SK-N-SH (cell line): ENCODE results near the gene PTPN14. TPM values are rescaled to one million over a fixed set of nuclear protein-coding genes. Genes with fewer than 3 reads are reported as not detected.

Experiments used
- CTCF ChIA-PET: fragments of 300-600, 350-600 bp; formaldehyde crosslinking; extraction: SDS; loops from one replicate; lab custom pipeline; 2021; lab: Yijun Ruan, JAX
- POLR2A ChIA-PET: fragments of 350-600 bp; sonication (Branson Sonifier 250); formaldehyde crosslinking; extraction: SDS; loops from one replicate; lab custom pipeline; 2020; ENCODE audit warnings: antibody characterized with exemption, inconsistent platforms; lab: Yijun Ruan, JAX
- DNase-seq: peaks from one replicate; pipeline ENCODE4 v3.0.0; 2012
- H2AFZ ChIP-seq: fragments of 200-600 bp; sonication (generic); 2 replicates; pipeline ENCODE4 v1.8.1; 2016; ENCODE audit warnings: antibody characterized with exemption, mild to moderate bottlenecking, low read depth
- H3F3A ChIP-seq: fragments of 200-600 bp; sonication (generic); replicated peaks from 2 replicates; pipeline ENCODE3; 2016; ENCODE audit warnings: antibody characterized with exemption, mild to moderate bottlenecking; ENCODE audit not compliant: insufficient read depth
- H3K27ac ChIP-seq, 2 experiments: fragments of 200-500 bp in 1 of 2; fragments of 200-600 bp in 1 of 2; sonication (Bioruptor generic) in 1 of 2; sonication (generic), shearing (Covaris generic) in 1 of 2; 2 replicates each; pipeline versions ENCODE4 v1.5.1 to v1.6.1; 2014 to 2016; ENCODE audit warnings: low read depth in 2 of 2, inconsistent platforms in 1 of 2, low read length in 1 of 2, mild to moderate bottlenecking in 1 of 2, mixed read lengths in 1 of 2
- H3K27me3 ChIP-seq: fragments of 200-600 bp; sonication (generic), shearing (Covaris generic); 2 replicates; pipeline ENCODE4 v1.6.1; 2016; ENCODE audit warnings: mixed run types; ENCODE audit not compliant: insufficient read depth
- H3K36me3 ChIP-seq, 2 experiments: fragments of 200-500 bp in 1 of 2; fragments of 200-600 bp in 1 of 2; sonication (Bioruptor generic) in 1 of 2; sonication (generic) in 1 of 2; replicated peaks in 1 of 2; 2 replicates each; pipeline versions ENCODE3 to v1.5.1; 2014 to 2016; ENCODE audit warnings: low read length in 1 of 2, mild to moderate bottlenecking in 1 of 2; ENCODE audit not compliant: insufficient read depth in 2 of 2, control insufficient read depth in 1 of 2
- H3K4me1 ChIP-seq, 2 experiments: fragments of 200-500 bp in 1 of 2; fragments of 200-600 bp in 1 of 2; sonication (Bioruptor generic) in 1 of 2; sonication (generic), shearing (Covaris generic) in 1 of 2; 2 replicates each; pipeline versions ENCODE4 v1.5.1 to v1.6.1; 2014 to 2016; ENCODE audit warnings: low read depth in 1 of 2, low read length in 1 of 2, mixed run types in 1 of 2; ENCODE audit not compliant: insufficient read depth in 2 of 2, control insufficient read depth in 1 of 2
- H3K4me2 ChIP-seq: fragments of 200-600 bp; sonication (generic), shearing (Covaris generic); 2 replicates; pipeline ENCODE4 v1.6.1; 2017; ENCODE audit warnings: mixed run types
- H3K4me3 ChIP-seq, 2 experiments: fragments of 200-500 bp in 1 of 2; fragments of 200-600 bp in 1 of 2; sonication (Bioruptor generic) in 1 of 2; sonication (generic), shearing (Covaris generic) in 1 of 2; 2 replicates each; pipeline versions ENCODE4 v1.5.1 to v1.8.1; 2014 to 2016; ENCODE audit warnings: low read depth in 2 of 2, inconsistent platforms in 1 of 2, low read length in 1 of 2, mild to moderate bottlenecking in 1 of 2, mixed read lengths in 1 of 2, moderate library complexity in 1 of 2
- H3K79me2 ChIP-seq: fragments of 200-600 bp; sonication (generic); 2 replicates; pipeline ENCODE4 v1.8.1; 2017; ENCODE audit warnings: mild to moderate bottlenecking; ENCODE audit not compliant: insufficient read depth
- H3K9ac ChIP-seq: fragments of 200-600 bp; sonication (generic); 2 replicates; pipeline ENCODE4 v1.6.1; 2017; ENCODE audit warnings: mixed run types
- H3K9me2 ChIP-seq: fragments of 200-600 bp; sonication (generic); 2 replicates; pipeline ENCODE4 v1.6.1; 2017; ENCODE audit warnings: mixed run types
- H3K9me3 ChIP-seq: fragments of 200-600 bp; sonication (generic); 2 replicates; pipeline ENCODE4 v1.6.1; 2017; ENCODE audit warnings: mixed run types, mild to moderate bottlenecking, moderate library complexity
- H4K20me1 ChIP-seq: fragments of 200-600 bp; sonication (generic); 2 replicates; pipeline ENCODE4 v1.6.1; 2017; ENCODE audit warnings: mild to moderate bottlenecking, mixed run types; ENCODE audit not compliant: insufficient read depth
- CHD2 ChIP-seq: fragments of 150-350 bp; IDR thresholded peaks from 2 replicates; pipeline ENCODE4 v1.6.1; 2018; ENCODE audit warnings: low read length; ENCODE audit not compliant: partially characterized antibody
- ELF1 ChIP-seq: IDR thresholded peaks from 2 replicates; pipeline ENCODE4 v1.4.0; 2012
- EP300 ChIP-seq, 2 experiments: IDR thresholded peaks; 2 replicates each; pipeline versions ENCODE4 v1.4.0 to v1.6.1; 2012; ENCODE audit warnings: borderline replicate concordance in 1 of 2, low read depth in 1 of 2, low read length in 1 of 2
- EZH2phosphoT487 ChIP-seq: fragments of 200-600 bp; sonication (generic); IDR thresholded peaks from 2 replicates; pipeline ENCODE4 v1.6.1; 2017; ENCODE audit warnings: low read depth, mixed run types, mild to moderate bottlenecking, antibody characterized with exemption, moderate library complexity, borderline replicate concordance
- FOXJ3 ChIP-seq: sonication (generic); formaldehyde crosslinking; IDR thresholded peaks from 2 replicates; pipeline ENCODE4 v1.5.1; 2020; ENCODE audit warnings: mild to moderate bottlenecking, missing genetic modification reagents
- GABPA ChIP-seq: IDR thresholded peaks from 2 replicates; pipeline ENCODE4 v1.4.0; 2012; ENCODE audit warnings: low read depth, mild to moderate bottlenecking
- JUND ChIP-seq: IDR thresholded peaks from 2 replicates; pipeline ENCODE4 v1.4.0; 2012
- MEF2A ChIP-seq: IDR thresholded peaks from 2 replicates; pipeline ENCODE4 v1.4.0; 2012; ENCODE audit warnings: low read depth, borderline replicate concordance
- NFIC ChIP-seq: IDR thresholded peaks from 2 replicates; pipeline ENCODE4 v1.4.0; 2012; ENCODE audit warnings: borderline replicate concordance
- NRF1 ChIP-seq: IDR thresholded peaks from 2 replicates; pipeline ENCODE4 v1.6.1; 2012; ENCODE audit warnings: low read depth, mild to moderate bottlenecking, low read length
- POLR2AphosphoS5 ChIP-seq: IDR thresholded peaks from 2 replicates; pipeline ENCODE4 v1.6.1; 2012; ENCODE audit warnings: low read depth, low read length
- RAD21 ChIP-seq: IDR thresholded peaks from 2 replicates; pipeline ENCODE4 v1.6.1; 2012; ENCODE audit warnings: mild to moderate bottlenecking, low read length
- RCOR1 ChIP-seq: fragments of 150-350 bp; IDR thresholded peaks from 2 replicates; pipeline ENCODE4 v1.6.1; 2017; ENCODE audit warnings: antibody characterized with exemption, low read length
- RFX5 ChIP-seq: IDR thresholded peaks from 2 replicates; pipeline ENCODE4 v1.6.1; 2012; ENCODE audit warnings: mild to moderate bottlenecking, improper control_type of control experiment, low read length
- RXRA ChIP-seq: IDR thresholded peaks from 2 replicates; pipeline ENCODE4 v1.4.0; 2012; ENCODE audit warnings: low read depth, mild to moderate bottlenecking, borderline replicate concordance
- SIN3A ChIP-seq: IDR thresholded peaks from 2 replicates; pipeline ENCODE4 v1.6.1; 2012; ENCODE audit warnings: low read depth, mild to moderate bottlenecking, low read length, moderate library complexity, borderline replicate concordance
- TAF1 ChIP-seq: IDR thresholded peaks from 2 replicates; pipeline ENCODE4 v1.6.1; 2012; ENCODE audit warnings: low read depth, mild to moderate bottlenecking, low read length, moderate library complexity, borderline replicate concordance
- TCF12 ChIP-seq: IDR thresholded peaks from 2 replicates; pipeline ENCODE4 v1.4.0; 2012
- TEAD4 ChIP-seq: IDR thresholded peaks from 2 replicates; pipeline ENCODE4 v1.4.0; 2012; ENCODE audit warnings: mild to moderate bottlenecking, borderline replicate concordance; ENCODE audit not compliant: insufficient read depth
- YY1 ChIP-seq: IDR thresholded peaks from 2 replicates; pipeline ENCODE4 v1.4.0; 2012; ENCODE audit warnings: low read depth, mild to moderate bottlenecking
- WGBS: methylation state at CpG from one replicate; pipeline ENCODE4 v1.1.6; 2017; ENCODE audit warnings: low lambda C conversion rate; 5-methylcytosine and 5-hydroxymethylcytosine counted together
- polyA plus RNA-seq, 3 experiments: library from polyadenylated mRNA; depleted of rRNA; stranded (reverse); fragments of >200 nt; gene quantifications; 2 replicates each; pipeline ENCODE4 v1.2.3, GENCODE V29; 2012
- TF ChIP-seq, protein P1 (sequence below): IDR thresholded peaks from 2 replicates; pipeline ENCODE4 v1.4.0; 2012; ENCODE audit warnings: low read depth, borderline replicate concordance
- TF ChIP-seq, protein P2 (sequence below): fragments of 150-350 bp; IDR thresholded peaks from 2 replicates; pipeline ENCODE4 v1.6.1; 2017; ENCODE audit warnings: antibody characterized with exemption, low read length, low read depth, borderline replicate concordance
- TF ChIP-seq, protein P3 (sequence below): fragments of 150-350 bp; IDR thresholded peaks from 2 replicates; pipeline ENCODE4 v1.6.1; 2016; ENCODE audit warnings: mild to moderate bottlenecking, low read depth, low read length
- TF ChIP-seq, protein P4 (sequence below): fragments of 200-600 bp; sonication (generic); IDR thresholded peaks from 2 replicates; pipeline ENCODE4 v1.6.1; 2017; ENCODE audit warnings: antibody characterized with exemption, mild to moderate bottlenecking, moderate library complexity

PTPN14 gene
- polyA plus RNA-seq, 1 of the 3 experiments (the other 2 are of a cell fraction) = 12.8 TPM

DNA sequence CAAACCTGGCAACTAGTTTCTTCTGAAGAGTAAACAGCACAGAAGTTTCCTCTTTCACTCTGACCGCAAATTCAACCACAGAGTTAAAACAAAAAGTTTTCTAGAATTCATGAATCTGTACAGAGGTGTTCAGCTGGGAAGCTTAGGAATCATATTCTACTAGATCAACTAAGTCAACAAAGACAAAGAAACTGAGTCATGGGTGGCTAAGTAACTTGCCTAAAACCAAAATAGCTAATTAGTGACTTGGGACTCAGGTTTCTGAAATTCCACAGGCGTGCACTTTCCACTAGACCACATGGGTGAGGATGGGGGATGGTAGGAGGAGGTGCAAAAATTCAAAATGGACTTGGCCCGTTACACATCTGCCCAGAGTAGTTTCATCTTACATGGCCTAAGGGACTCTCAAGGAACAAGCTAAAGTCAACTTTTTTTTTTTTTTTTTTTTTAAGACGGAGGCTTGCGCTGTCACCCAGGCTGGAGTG is 25.8 kb downstream of the PTPN14 start:
- no peak for DNase-seq
- H3K9me2 ChIP-seq = no peaks in the 10 kb centered on the region
- no peak overlapping the region for H2AFZ ChIP-seq
- H3K4me1 ChIP-seq = peaks cover 0 to 31% of the 10 kb centered on the region in 2 experiments; a peak in 2 of 4 replicates
- H3K9me3 ChIP-seq = no peaks in the 10 kb centered on the region
- ChIA-PET POLR2A (no interaction called here), CTCF (no interaction called here)
- no peak overlapping the region for H3K9ac ChIP-seq
- TF ChIP-seq EP300 (IDR thresholded peaks at IDR 0.05; ENCODE audit: borderline replicate concordance in 1 of 2, low read depth in 1 of 2, low read length in 1 of 2) (no peak), RXRA (no peak), CHD2 (no peak), EZH2phosphoT487 (no peak), SIN3A (no peak), NFIC (no peak), NRF1 (no peak), MEF2A (no peak), TCF12 (no peak), RCOR1 (no peak), GABPA (no peak), RFX5 (no peak), TAF1 (no peak)
- TF ChIP-seq, protein P1, sequence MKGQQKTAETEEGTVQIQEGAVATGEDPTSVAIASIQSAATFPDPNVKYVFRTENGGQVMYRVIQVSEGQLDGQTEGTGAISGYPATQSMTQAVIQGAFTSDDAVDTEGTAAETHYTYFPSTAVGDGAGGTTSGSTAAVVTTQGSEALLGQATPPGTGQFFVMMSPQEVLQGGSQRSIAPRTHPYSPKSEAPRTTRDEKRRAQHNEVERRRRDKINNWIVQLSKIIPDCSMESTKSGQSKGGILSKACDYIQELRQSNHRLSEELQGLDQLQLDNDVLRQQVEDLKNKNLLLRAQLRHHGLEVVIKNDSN = no peak
- TF ChIP-seq, protein P2, sequence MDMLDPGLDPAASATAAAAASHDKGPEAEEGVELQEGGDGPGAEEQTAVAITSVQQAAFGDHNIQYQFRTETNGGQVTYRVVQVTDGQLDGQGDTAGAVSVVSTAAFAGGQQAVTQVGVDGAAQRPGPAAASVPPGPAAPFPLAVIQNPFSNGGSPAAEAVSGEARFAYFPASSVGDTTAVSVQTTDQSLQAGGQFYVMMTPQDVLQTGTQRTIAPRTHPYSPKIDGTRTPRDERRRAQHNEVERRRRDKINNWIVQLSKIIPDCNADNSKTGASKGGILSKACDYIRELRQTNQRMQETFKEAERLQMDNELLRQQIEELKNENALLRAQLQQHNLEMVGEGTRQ = no peak
- H3K27me3 ChIP-seq = no peaks in the 10 kb centered on the region
- 89% methylated on average over 5 of the region's 5 CpGs for WGBS
- peaks cover 100% of the 10 kb centered on the region for H3K79me2 ChIP-seq
- peaks cover 0 to 2% of the 10 kb centered on the region in 2 experiments for H3K36me3 ChIP-seq
- H3F3A ChIP-seq = peaks cover 18% of the 10 kb centered on the region
- H3K27ac ChIP-seq = no peak overlapping the region
- H4K20me1 ChIP-seq = peaks cover 33% of the 10 kb centered on the region
- H3K4me2 ChIP-seq = 0 out of 2 replicates have a peak overlapping the region, but pooled peaks have one; percentile 11
- H3K4me3 ChIP-seq = no peak overlapping the region

DNA sequence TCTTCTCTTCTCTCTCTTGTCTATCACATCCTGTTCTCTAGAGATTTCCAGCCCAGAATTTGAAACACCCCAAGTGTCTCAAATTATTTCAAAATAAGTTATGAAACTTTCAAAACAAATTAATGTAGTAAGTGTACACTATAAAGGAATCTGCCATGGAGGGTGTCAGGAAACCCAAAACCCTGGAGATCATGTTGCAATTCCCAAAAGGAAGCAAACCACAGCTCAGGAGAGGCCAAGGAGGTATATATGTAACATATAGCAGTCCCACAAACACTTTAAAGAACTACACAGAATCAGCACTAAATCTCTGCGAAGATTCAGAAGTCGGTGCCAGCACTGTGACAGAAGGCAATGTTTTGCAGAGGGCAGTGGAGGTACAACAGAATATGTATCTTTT is 26.6 kb downstream of the PTPN14 start:
- no peak for DNase-seq
- peaks cover 33% of the 10 kb centered on the region for H4K20me1 ChIP-seq
- POLR2A ChIA-PET = no interaction called here
- TF ChIP-seq RCOR1 (no peak), RFX5 (no peak), TEAD4 (no peak), RAD21 (no peak), FOXJ3 (CRISPR knock-in tag) (no peak), YY1 (no peak), JUND (no peak), NRF1 (no peak), EP300 (IDR thresholded peaks at IDR 0.05; ENCODE audit: borderline replicate concordance in 1 of 2, low read depth in 1 of 2, low read length in 1 of 2) (no peak), POLR2AphosphoS5 (no peak), RXRA (no peak), ELF1 (no peak), NFIC (no peak)
- TF ChIP-seq, protein P2 = no peak
- TF ChIP-seq, protein P3, sequence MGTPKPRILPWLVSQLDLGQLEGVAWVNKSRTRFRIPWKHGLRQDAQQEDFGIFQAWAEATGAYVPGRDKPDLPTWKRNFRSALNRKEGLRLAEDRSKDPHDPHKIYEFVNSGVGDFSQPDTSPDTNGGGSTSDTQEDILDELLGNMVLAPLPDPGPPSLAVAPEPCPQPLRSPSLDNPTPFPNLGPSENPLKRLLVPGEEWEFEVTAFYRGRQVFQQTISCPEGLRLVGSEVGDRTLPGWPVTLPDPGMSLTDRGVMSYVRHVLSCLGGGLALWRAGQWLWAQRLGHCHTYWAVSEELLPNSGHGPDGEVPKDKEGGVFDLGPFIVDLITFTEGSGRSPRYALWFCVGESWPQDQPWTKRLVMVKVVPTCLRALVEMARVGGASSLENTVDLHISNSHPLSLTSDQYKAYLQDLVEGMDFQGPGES = no peak
- TF ChIP-seq, protein P4, sequence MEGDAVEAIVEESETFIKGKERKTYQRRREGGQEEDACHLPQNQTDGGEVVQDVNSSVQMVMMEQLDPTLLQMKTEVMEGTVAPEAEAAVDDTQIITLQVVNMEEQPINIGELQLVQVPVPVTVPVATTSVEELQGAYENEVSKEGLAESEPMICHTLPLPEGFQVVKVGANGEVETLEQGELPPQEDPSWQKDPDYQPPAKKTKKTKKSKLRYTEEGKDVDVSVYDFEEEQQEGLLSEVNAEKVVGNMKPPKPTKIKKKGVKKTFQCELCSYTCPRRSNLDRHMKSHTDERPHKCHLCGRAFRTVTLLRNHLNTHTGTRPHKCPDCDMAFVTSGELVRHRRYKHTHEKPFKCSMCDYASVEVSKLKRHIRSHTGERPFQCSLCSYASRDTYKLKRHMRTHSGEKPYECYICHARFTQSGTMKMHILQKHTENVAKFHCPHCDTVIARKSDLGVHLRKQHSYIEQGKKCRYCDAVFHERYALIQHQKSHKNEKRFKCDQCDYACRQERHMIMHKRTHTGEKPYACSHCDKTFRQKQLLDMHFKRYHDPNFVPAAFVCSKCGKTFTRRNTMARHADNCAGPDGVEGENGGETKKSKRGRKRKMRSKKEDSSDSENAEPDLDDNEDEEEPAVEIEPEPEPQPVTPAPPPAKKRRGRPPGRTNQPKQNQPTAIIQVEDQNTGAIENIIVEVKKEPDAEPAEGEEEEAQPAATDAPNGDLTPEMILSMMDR = no peak

More for the DNA sequence above, 26.6 kb downstream of the PTPN14 start:
- no peaks in the 10 kb centered on the region for H3K9me3 ChIP-seq
- H2AFZ ChIP-seq = no peak overlapping the region
- H3K27ac ChIP-seq = no peak overlapping the region
- peaks cover 99% of the 10 kb centered on the region for H3K79me2 ChIP-seq
- CTCF ChIA-PET = no interaction called here
- no peak overlapping the region for H3K9ac ChIP-seq
- peaks cover 21% of the 10 kb centered on the region for H3F3A ChIP-seq
- H3K4me1 ChIP-seq = peaks cover 0 to 31% of the 10 kb centered on the region in 2 experiments; a peak in 3 of 4 replicates
- H3K4me3 ChIP-seq = no peak overlapping the region
- H3K9me2 ChIP-seq = no peaks in the 10 kb centered on the region
- H3K36me3 ChIP-seq = peaks cover 0 to under 1% of the 10 kb centered on the region in 2 experiments
- H3K27me3 ChIP-seq = no peaks in the 10 kb centered on the region
- no peak overlapping the region for H3K4me2 ChIP-seq
- 100% methylated on average over 2 of the region's 2 CpGs for WGBS
